SK-N-MC (cell line): ENCODE data around the gene UGDH.

ENCODE experiments used
- EZH2 ChIP-seq: fragments of 200-600 bp; sonication (generic); IDR thresholded peaks from one replicate; pipeline ENCODE4 v1.6.1; 2017; ENCODE audit warnings: antibody characterized with exemption
- FOXP2 ChIP-seq: optimal IDR thresholded peaks from 2 replicates; pipeline ENCODE3; 2011; ENCODE audit warnings: mild to moderate bottlenecking, moderate library complexity; ENCODE audit not compliant: insufficient read depth; ENCODE audit errors: extremely low read length, control extremely low read depth
- POLR2AphosphoS5 ChIP-seq: IDR thresholded peaks from 2 replicates; pipeline ENCODE4 v1.6.1; 2012; ENCODE audit warnings: mild to moderate bottlenecking, low read depth, low read length, borderline replicate concordance

- TF ChIP-seq EZH2 (no peak), POLR2AphosphoS5 (peak; percentile 99), FOXP2 (no peak)
Observed at GRCh38 chr4:39458505-39459300, 68.5 kb downstream of the UGDH start, which contains the start of the genes LIAS and RPL9.
